Panc1 (cell line): ENCODE measurements around the gene ASIC3. TPM values are rescaled to one million over a fixed set of nuclear protein-coding genes. Genes with fewer than 3 reads are reported as not detected.
A peak's percentile ranks its signal among the peaks of the same experiment; 100 is the strongest.

ENCODE experiments used
- ATAC-seq: fragments of 200-7000 bp; cut with Tn5 transposase; 2 replicates; pipeline ENCODE4 v1.9.1; 2020; ENCODE audit warnings: mild to moderate bottlenecking, moderate library complexity
- BruUV-seq: library from RNA; stranded (reverse); fragments of 400-500 nt; replicated peaks from 2 replicates; lab custom pipeline; 2021; lab: Mats Ljungman, UMichigan
- CTCF ChIA-PET: fragments of 300-600 bp; sonication (Branson Sonifier 250); formaldehyde crosslinking; loops from one replicate; lab custom pipeline; 2022; ENCODE audit warnings: antibody characterized with exemption; lab: Charles Lee
- POLR2A ChIA-PET: fragments of 300-600 bp; sonication (Branson Sonifier 250); formaldehyde crosslinking; loops from one replicate; lab custom pipeline; 2022; ENCODE audit warnings: antibody characterized with exemption; lab: Charles Lee
- DNase-seq: peaks from one replicate; pipeline ENCODE4 v3.0.0-alpha.2; 2010; ENCODE audit warnings: low read depth, low spot score
- H3K27ac ChIP-seq: 2 replicates; pipeline ENCODE4 v1.5.1; 2011; ENCODE audit warnings: mild to moderate bottlenecking, low read length, inconsistent platforms
- H3K27me3 ChIP-seq: fragments of 200-500 bp; sonication (Bioruptor generic); 2 replicates; pipeline ENCODE4 v1.6.0; 2014; ENCODE audit warnings: low read length, inconsistent platforms; ENCODE audit not compliant: control insufficient read depth, insufficient read depth
- H3K36me3 ChIP-seq: fragments of 200-500 bp; sonication (Bioruptor generic); 2 replicates; pipeline ENCODE4 v1.5.1; 2014; ENCODE audit warnings: inconsistent platforms, mild to moderate bottlenecking, low read length, moderate library complexity; ENCODE audit not compliant: control insufficient read depth, insufficient read depth
- H3K4me1 ChIP-seq: 2 replicates; pipeline ENCODE4 v1.5.1; 2011; ENCODE audit warnings: inconsistent platforms, mild to moderate bottlenecking, low read length, moderate library complexity; ENCODE audit not compliant: control insufficient read depth, insufficient read depth
- H3K4me3 ChIP-seq, 2 experiments: 2 replicates each; pipeline ENCODE4 v1.5.1; 2011 to 2012; ENCODE audit warnings: low read depth in 2 of 2, low read length in 2 of 2, mild to moderate bottlenecking in 2 of 2, inconsistent platforms in 1 of 2, moderate library complexity in 1 of 2
- H3K9me3 ChIP-seq: fragments of 200-500 bp; sonication (Bioruptor generic); 2 replicates; pipeline ENCODE4 v1.5.1; 2014; ENCODE audit warnings: low read depth, mild to moderate bottlenecking, inconsistent platforms, low read length, moderate library complexity; ENCODE audit not compliant: control insufficient read depth, insufficient read depth
- CTCF ChIP-seq: fragments of 450-650 bp; IDR thresholded peaks from 2 replicates; pipeline ENCODE4 v1.5.1; 2017; ENCODE audit warnings: mild to moderate bottlenecking
- POLR2AphosphoS5 ChIP-seq: IDR thresholded peaks from 2 replicates; pipeline ENCODE4 v1.6.1; 2012; ENCODE audit warnings: mild to moderate bottlenecking, low read depth, low read length, moderate library complexity
- REST ChIP-seq, 2 experiments: IDR thresholded peaks; 2 replicates each; pipeline ENCODE4 v1.6.1; 2011 to 2012; ENCODE audit warnings: low read depth in 2 of 2, control low read depth in 1 of 2, low read length in 1 of 2, mild to moderate bottlenecking in 1 of 2, moderate library complexity in 1 of 2; ENCODE audit not compliant: insufficient read depth in 1 of 2
- SIN3A ChIP-seq: IDR thresholded peaks from 2 replicates; pipeline ENCODE4 v1.6.1; 2012; ENCODE audit warnings: low read depth, mild to moderate bottlenecking, low read length, moderate library complexity, borderline replicate concordance; ENCODE audit not compliant: insufficient read depth
- TCF7L2 ChIP-seq: IDR thresholded peaks from 2 replicates; pipeline ENCODE4 v1.6.1; 2011; ENCODE audit warnings: mild to moderate bottlenecking, low read depth, low read length, inconsistent platforms
- in situ Hi-C: cut with HindIII; loops from 2 replicates; pipeline ENCODE4 v1.10.0; 2016; ENCODE audit warnings: low sequenced_read_pairs, low pct_unique_long_range_greater_than_20kb
- intact Hi-C: fragments of 100-400 bp; cut with micrococcal nuclease; formaldehyde crosslinking; loops from one replicate; pipeline ENCODE4 v1.10.0; 2022; ENCODE audit not compliant: unreplicated experiment
- total RNA-seq: library from RNA; stranded (reverse); gene quantifications from one replicate; pipeline ENCODE4 v1.2.1, GENCODE V29; 2021; ENCODE audit not compliant: unreplicated experiment

ASIC3 gene
- total RNA-seq, 1 experiment from 2014 or later: 1.3 TPM

GRCh38 chr7:151019130-151019447, 29.2 kb upstream of the ASIC3 start:
- intact Hi-C loops: loop anchor here (5.0 kb wide), 1 partner anchor 57 kb away; no protein-coding TSS in a partner anchor
- Histone ChIP-seq H3K4me3 (no peak overlapping the region), H3K27ac (no peak overlapping the region), H3K4me1 (peaks cover 8% of the 10 kb centered on the region; the same call in 1 of the 2 replicates), H3K9me3 (no peaks in the 10 kb centered on the region), H3K36me3 (no peaks in the 10 kb centered on the region), H3K27me3 (no peaks in the 10 kb centered on the region)
- DNase-seq (no peak), ATAC-seq (peak; percentile 8; the same call in 1 of the 2 replicates)
- no TSS peak for BruUV-seq
- ChIA-PET CTCF (interaction anchor here (0.7 to 2.6 kb wide), 6 partner anchors 9 to 59 kb away, joined by 3 to 11 read pairs (median 4); no protein-coding TSS in a partner anchor), POLR2A (interaction anchor here (0.6 kb wide), 1 partner anchor 9 kb away, joined by 4 read pairs; the partner anchor contains the start of gene ABCB8)
- TF ChIP-seq CTCF (no peak), TCF7L2 (no peak), REST (IDR thresholded peaks at IDR 0.05; ENCODE audit: insufficient read depth in 1 of 2, low read depth in 2 of 2, low read length in 1 of 2) (0 out of 4 replicates have a peak, but pooled peaks of 1 of the 2 experiments have one; percentile 47), SIN3A (no peak), POLR2AphosphoS5 (no peak)
- in situ Hi-C loops: no loop called here

- CTCF ChIA-PET: interaction anchor here (2.0 to 2.6 kb wide), 2 partner anchors 10 to 28 kb away, joined by 4 to 11 read pairs; no protein-coding TSS in a partner anchor
- POLR2A ChIA-PET: no interaction called here
- TF ChIP-seq SIN3A: no peak
- TF ChIP-seq POLR2AphosphoS5: no peak
- TF ChIP-seq TCF7L2: no peak
- TF ChIP-seq CTCF: no peak
- no peak for TF ChIP-seq REST (IDR thresholded peaks at IDR 0.05; ENCODE audit: insufficient read depth in 1 of 2, low read depth in 2 of 2, low read length in 1 of 2)
- in situ Hi-C loops (no loop called here), intact Hi-C loops (no loop called here)
- Histone ChIP-seq H3K4me1 (peaks cover 8% of the 10 kb centered on the region), H3K9me3 (no peaks in the 10 kb centered on the region), H3K27ac (no peak overlapping the region), H3K27me3 (no peaks in the 10 kb centered on the region), H3K4me3 (no peak overlapping the region), H3K36me3 (no peaks in the 10 kb centered on the region)
- DNase-seq: no peak
- BruUV-seq: no TSS peak
- no peak for ATAC-seq
Measured at GRCh38 chr7:151020231-151020630, 28.1 kb upstream of the ASIC3 start.
